ENCODE measurements around the gene RPL13A.

DNA sequence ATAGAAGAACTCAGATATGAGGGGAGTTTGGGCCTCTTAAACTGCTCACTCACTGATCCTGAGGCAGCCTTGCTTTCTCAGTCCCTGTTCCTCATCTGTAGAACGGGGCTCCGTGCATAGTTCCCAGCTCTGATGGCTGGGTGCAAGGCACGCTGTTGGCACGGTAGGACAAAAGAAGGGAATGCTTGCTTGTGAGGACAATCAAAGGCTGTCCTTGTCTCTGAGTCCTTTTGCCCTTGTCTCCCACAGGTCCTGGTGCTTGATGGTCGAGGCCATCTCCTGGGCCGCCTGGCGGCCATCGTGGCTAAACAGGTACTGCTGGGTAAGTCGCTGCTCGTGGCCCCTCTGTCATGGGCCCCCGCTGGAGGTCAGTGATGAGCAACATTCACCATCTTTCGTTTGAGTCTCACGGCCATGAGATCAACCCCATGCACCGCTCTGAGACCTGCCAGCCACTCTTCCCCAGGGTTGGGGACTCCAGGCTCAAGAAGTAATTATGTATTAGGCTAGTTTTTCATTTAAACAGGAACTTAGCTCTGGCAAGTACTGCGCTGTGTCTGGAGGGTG lies 2.3 kb downstream of the RPL13A start:
- no peak for TF ChIP-seq POLR2A (IDR thresholded peaks at IDR 0.05)
- TF ChIP-seq, protein P1, sequence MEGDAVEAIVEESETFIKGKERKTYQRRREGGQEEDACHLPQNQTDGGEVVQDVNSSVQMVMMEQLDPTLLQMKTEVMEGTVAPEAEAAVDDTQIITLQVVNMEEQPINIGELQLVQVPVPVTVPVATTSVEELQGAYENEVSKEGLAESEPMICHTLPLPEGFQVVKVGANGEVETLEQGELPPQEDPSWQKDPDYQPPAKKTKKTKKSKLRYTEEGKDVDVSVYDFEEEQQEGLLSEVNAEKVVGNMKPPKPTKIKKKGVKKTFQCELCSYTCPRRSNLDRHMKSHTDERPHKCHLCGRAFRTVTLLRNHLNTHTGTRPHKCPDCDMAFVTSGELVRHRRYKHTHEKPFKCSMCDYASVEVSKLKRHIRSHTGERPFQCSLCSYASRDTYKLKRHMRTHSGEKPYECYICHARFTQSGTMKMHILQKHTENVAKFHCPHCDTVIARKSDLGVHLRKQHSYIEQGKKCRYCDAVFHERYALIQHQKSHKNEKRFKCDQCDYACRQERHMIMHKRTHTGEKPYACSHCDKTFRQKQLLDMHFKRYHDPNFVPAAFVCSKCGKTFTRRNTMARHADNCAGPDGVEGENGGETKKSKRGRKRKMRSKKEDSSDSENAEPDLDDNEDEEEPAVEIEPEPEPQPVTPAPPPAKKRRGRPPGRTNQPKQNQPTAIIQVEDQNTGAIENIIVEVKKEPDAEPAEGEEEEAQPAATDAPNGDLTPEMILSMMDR (IDR thresholded peaks at IDR 0.05), result no peak

Measured in ovary (tissue), 3 donors.